ENCODE measurements around the gene SYNPO.

Gene SYNPO

GRCh38 chr5:150659360-150660107 is 19.1 kb downstream of the SYNPO start:
- DNase-seq: no peak

- DNase-seq: no peak
Observed at GRCh38 chr5:150660108-150660831, 19.8 kb downstream of the SYNPO start.

GRCh38 chr5:150661086-150661485 is 20.6 kb downstream of the SYNPO start, which contains the start of gene MYOZ3:
MYOZ3 (plus strand) TSS chr5:150661251; CDS start chr5:150662942, 1,691 bp downstream.
- DNase-seq: no peak

GRCh38 chr5:150661821-150662596 is 21.5 kb downstream of the SYNPO start:
- DNase-seq: no peak

- DNase-seq: no peak
Observed at GRCh38 chr5:150662731-150663516, 22.5 kb downstream of the SYNPO start.

GRCh38 chr5:150663936-150664335 is 23.5 kb downstream of the SYNPO start:
- no peak for DNase-seq

GRCh38 chr5:150665044-150665443 is 24.6 kb downstream of the SYNPO start:
- no peak for DNase-seq

- DNase-seq: no peak
Observed at GRCh38 chr5:150670275-150670947, 30.0 kb downstream of the SYNPO start.

GRCh38 chr5:150670948-150671310 is 30.5 kb downstream of the SYNPO start:
- DNase-seq: no peak

GRCh38 chr5:150671509-150672236 is 31.2 kb downstream of the SYNPO start:
- no peak for DNase-seq

GRCh38 chr5:150672237-150672883 is 31.9 kb downstream of the SYNPO start:
- DNase-seq: no peak

- DNase-seq: no peak
Observed at GRCh38 chr5:150672884-150673275, 32.4 kb downstream of the SYNPO start.

- no peak for DNase-seq
Observed at GRCh38 chr5:150674341-150674821, 33.9 kb downstream of the SYNPO start.

- no peak for DNase-seq
Observed at GRCh38 chr5:150675069-150675468, 34.6 kb downstream of the SYNPO start.

GRCh38 chr5:150676578-150676977 is 36.1 kb downstream of the SYNPO start:
- DNase-seq: no peak

GRCh38 chr5:150689120-150689519 is 48.7 kb downstream of the SYNPO start:
- no peak for DNase-seq

- no peak for DNase-seq
Observed at GRCh38 chr5:150690760-150691159, 50.3 kb downstream of the SYNPO start.

GRCh38 chr5:150692276-150692675 is 51.8 kb downstream of the SYNPO start:
- DNase-seq: no peak

- DNase-seq: no peak
Observed at GRCh38 chr5:150694612-150695011, 54.2 kb downstream of the SYNPO start.

GRCh38 chr5:150700246-150700593 is 59.8 kb downstream of the SYNPO start:
- DNase-seq: no peak
